HG03571 (cell line): ENCODE measurements around the gene COL9A2.

Experiments used
- ATAC-seq: cut with Tn5 transposase; IDR thresholded peaks from one replicate; pipeline ENCODE4 v1.9.1; 2021; ENCODE audit not compliant: unreplicated experiment

COL9A2 gene

GRCh38 chr1:40264354-40264781 lies 52.7 kb downstream of the COL9A2 start:
- no peak for ATAC-seq

- no peak for ATAC-seq
These were observed 58.7 kb downstream of the COL9A2 start for GRCh38 chr1:40258445-40258769.

- ATAC-seq = peak; percentile 84
These were observed 59.2 kb downstream of the COL9A2 start, which contains the start of gene ZMPSTE24 for GRCh38 chr1:40257688-40258444. TSS of gene ZMPSTE24 (plus strand) at chr1:40258236. CDS start at chr1:40258272, 36 bp downstream.

- peak; percentile 18 for ATAC-seq
These were observed 59.8 kb downstream of the COL9A2 start for GRCh38 chr1:40257313-40257687.

- no peak for ATAC-seq
These were observed 60.5 kb downstream of the COL9A2 start for GRCh38 chr1:40256401-40257084.

GRCh38 chr1:40255231-40255630 lies 61.9 kb downstream of the COL9A2 start:
- ATAC-seq = no peak

GRCh38 chr1:40252601-40253000 lies 64.5 kb downstream of the COL9A2 start:
- ATAC-seq = no peak

GRCh38 chr1:40251456-40251855 lies 65.6 kb downstream of the COL9A2 start:
- ATAC-seq = no peak
